ENCODE data around the gene SPX. TPM values are rescaled to one million over a fixed set of nuclear protein-coding genes. Genes with fewer than 3 reads are reported as not detected.

Gene SPX
- total and polyA plus RNA-seq, 2 of the 8 experiments (the other 6 are each of a cell fraction or from before 2014, with no cell fraction given), result 1.2 to 1.3 TPM

DNA sequence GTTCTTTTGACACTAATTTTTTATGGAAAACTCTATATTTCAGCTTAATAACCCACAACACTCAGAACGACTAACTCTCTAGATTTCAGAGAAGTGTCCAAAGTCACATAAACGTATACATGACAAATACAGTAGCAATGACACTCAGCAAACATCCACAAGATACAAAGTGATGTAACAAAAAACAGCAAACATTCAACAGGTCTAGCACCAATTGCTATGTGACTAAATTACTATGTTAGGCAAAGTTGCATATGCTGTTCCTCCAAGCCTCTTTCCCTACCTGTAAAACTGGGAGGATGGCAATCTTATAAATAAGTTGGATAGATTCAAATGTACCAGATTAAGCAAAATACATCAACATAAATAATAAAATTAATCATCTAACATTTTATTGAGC lies 26.3 kb upstream of the SPX start (continued):
- TF ChIP-seq ASH2L (IDR thresholded peaks at IDR 0.05; ENCODE audit: low read length), result no peak
- TF ChIP-seq GTF2F1 (IDR thresholded peaks at IDR 0.05; ENCODE audit: borderline replicate concordance, low read depth, low read length), result no peak

Data from H1 (cell line).